Spinal cord (tissue), 10 donors: ENCODE data around the gene NAA40. TPM values are rescaled to one million over a fixed set of nuclear protein-coding genes. Genes with fewer than 3 reads are reported as not detected.
A peak's percentile ranks its signal among the peaks of the same experiment; 100 is the strongest.

Experiments
- DNase-seq, 6 donors: peaks; one replicate each; pipeline versions ENCODE4 v3.0.0 to v3.0.0-alpha.2; 2013 to 2015; ENCODE audit warnings: low spot score in 6 of 6, low read depth in 4 of 6
- H3K27ac ChIP-seq: one replicate; pipeline ENCODE4 v1.5.1; 2013; ENCODE audit warnings: low read depth, low read length, control low read depth
- H3K27me3 ChIP-seq: one replicate; pipeline ENCODE4 v1.6.1; 2013; ENCODE audit warnings: low read length; ENCODE audit not compliant: control insufficient read depth, insufficient read depth
- H3K36me3 ChIP-seq: one replicate; pipeline ENCODE4 v1.6.1; 2013; ENCODE audit warnings: low read length; ENCODE audit not compliant: control insufficient read depth, insufficient read depth
- H3K4me1 ChIP-seq: one replicate; pipeline ENCODE4 v1.6.1; 2013; ENCODE audit warnings: low read length; ENCODE audit not compliant: control insufficient read depth, insufficient read depth
- H3K4me3 ChIP-seq: one replicate; pipeline ENCODE4 v1.5.1; 2013; ENCODE audit warnings: low read depth, low read length, control low read depth
- H3K9me3 ChIP-seq: one replicate; pipeline ENCODE4 v1.6.1; 2013; ENCODE audit warnings: low read length; ENCODE audit not compliant: control insufficient read depth, insufficient read depth
- WGBS: methylation state at CpG from one replicate; pipeline ENCODE4 v1.1.5; 2013; ENCODE audit warnings: missing lambda C conversion rate; ENCODE audit not compliant: insufficient coverage; 5-methylcytosine and 5-hydroxymethylcytosine counted together
- polyA plus RNA-seq, 2 donors: library from polyadenylated mRNA; unstranded; fragments of 120-200 nt; gene quantifications; one replicate each; pipeline ENCODE4 v1.2.1, GENCODE V29; 2013; ENCODE audit not compliant: insufficient read length in 2 of 2
- total RNA-seq, 2 donors: library from RNA; depleted of rRNA in 1 of 2; stranded (reverse); fragments of 120-200 nt in 1 of 2; fragments of >200 nt in 1 of 2; gene quantifications; one replicate each; pipeline versions ENCODE4 v1.2.3 to v1.2.4, GENCODE V29; 2013 to 2014
- donor health status: healthy.

NAA40 gene
- total and polyA plus RNA-seq, 4 donors = 11.6 to 51.3 (median 29.4) TPM

GRCh38 chr11:63978551-63979239, 39.9 kb downstream of the NAA40 start:
- no peak for DNase-seq
- no peak overlapping the region for H3K27ac ChIP-seq
- no peaks in the 10 kb centered on the region for H3K27me3 ChIP-seq
- no peak overlapping the region for H3K4me3 ChIP-seq
- H3K36me3 ChIP-seq = peaks cover 46% of the 10 kb centered on the region
- peaks cover 34% of the 10 kb centered on the region for H3K4me1 ChIP-seq
- H3K9me3 ChIP-seq = no peaks in the 10 kb centered on the region
- WGBS = 62% methylated on average over 9 of the region's 10 CpGs

GRCh38 chr11:63979426-63979825, 40.6 kb downstream of the NAA40 start:
- DNase-seq = no peak
- Histone ChIP-seq H3K4me1 (peaks cover 29% of the 10 kb centered on the region), H3K27ac (no peak overlapping the region), H3K4me3 (no peak overlapping the region), H3K9me3 (no peaks in the 10 kb centered on the region), H3K36me3 (peaks cover 46% of the 10 kb centered on the region), H3K27me3 (no peaks in the 10 kb centered on the region)
- WGBS = 86% methylated on average over 5 of the region's 5 CpGs

GRCh38 chr11:63985812-63986155, 47.0 kb downstream of the NAA40 start:
- Histone ChIP-seq H3K27me3 (no peaks in the 10 kb centered on the region), H3K9me3 (no peaks in the 10 kb centered on the region), H3K4me1 (peaks cover 35% of the 10 kb centered on the region), H3K36me3 (peaks cover 40% of the 10 kb centered on the region), H3K27ac (peak overlapping the region; percentile 93), H3K4me3 (peak overlapping the region; percentile 93)
- DNase-seq = no peak
- under 1% methylated on average over 13 of the region's 18 CpGs for WGBS

DNA sequence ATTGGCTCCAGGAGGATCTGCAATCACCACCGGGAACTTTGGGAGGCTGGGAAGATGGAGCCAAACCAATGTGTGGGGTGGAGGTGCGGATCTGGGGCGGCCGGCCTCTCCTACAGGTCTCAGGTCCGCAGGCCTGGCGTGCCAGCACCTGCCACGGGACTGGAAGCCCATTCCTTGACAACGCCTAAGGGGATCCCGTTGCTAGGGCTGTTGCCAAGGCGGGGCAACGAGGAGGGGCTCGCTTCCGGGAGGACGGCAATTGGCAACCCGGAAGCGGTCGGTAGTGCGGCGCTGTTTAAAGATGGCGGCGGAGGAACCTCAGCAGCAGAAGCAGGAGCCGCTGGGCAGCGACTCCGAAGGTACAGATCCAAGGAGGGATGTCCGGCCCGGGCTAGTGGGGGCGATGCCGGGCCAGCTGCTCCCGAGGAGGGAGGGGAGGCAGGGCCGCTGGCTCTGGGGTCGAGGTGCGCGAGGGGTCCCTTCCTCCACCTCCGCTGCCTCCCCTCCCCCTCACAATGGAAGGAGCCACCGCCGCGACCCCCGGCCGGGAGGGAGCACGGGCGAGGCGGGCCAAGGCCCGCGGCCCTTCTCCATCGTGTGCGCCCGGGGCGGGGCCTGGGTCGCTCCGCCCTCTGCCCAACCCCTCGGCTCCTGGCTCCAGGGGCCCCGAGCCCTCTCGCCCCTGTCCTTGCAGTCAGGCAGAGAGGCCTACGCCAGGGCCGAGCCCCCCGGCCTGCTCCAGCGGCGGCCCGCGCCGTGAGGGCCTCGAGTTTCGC, 47.5 kb downstream of the NAA40 start, which contains the start of gene OTUB1:
OTUB1 (plus strand) TSS at position 283 of the 776 bp plus-strand sequence; CDS start at position 302, 19 bp downstream.
- peak within 1 kb of the TSS; percentile 93 for H3K4me3 ChIP-seq

DNA sequence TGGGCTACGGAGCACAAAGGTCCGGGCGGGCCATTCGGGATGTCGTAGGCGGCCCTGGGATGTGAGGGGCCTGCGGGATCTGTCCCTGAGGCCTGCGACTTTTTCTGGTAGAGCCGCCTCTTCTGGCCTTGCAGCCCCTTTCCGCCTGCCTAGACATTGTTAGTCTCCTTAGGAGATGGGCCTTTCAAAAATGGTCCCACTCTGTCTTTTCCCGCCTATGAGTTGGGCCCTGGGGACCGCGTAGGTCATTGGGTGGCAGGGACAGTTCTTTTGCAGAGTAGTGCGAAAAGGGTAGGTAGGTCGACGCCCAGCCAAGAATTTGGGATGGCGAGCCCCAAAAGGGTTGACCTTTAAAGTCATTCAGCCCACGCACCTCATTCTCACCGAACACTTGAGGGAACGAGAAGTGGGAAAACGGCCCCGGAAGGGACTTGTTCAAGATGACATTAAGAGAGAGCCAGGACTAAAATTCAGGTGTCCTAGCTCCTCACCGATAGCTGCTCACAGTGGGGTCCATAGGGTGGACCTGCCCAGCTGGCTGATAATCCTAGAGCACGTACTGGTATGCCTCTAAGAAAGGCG, 48.2 kb downstream of the NAA40 start:
- Histone ChIP-seq H3K9me3 (no peaks in the 10 kb centered on the region), H3K4me3 (peak overlapping the region; percentile 93), H3K4me1 (peaks cover 37% of the 10 kb centered on the region), H3K27me3 (no peaks in the 10 kb centered on the region), H3K27ac (no peak overlapping the region), H3K36me3 (peaks cover 52% of the 10 kb centered on the region)
- DNase-seq = no peak
- WGBS = 32% methylated on average over 22 of the region's 25 CpGs

More for the DNA sequence above, 47.5 kb downstream of the NAA40 start, which contains the start of gene OTUB1:
- no peaks in the 10 kb centered on the region for H3K9me3 ChIP-seq
- peaks cover 37% of the 10 kb centered on the region for H3K4me1 ChIP-seq
- peaks cover 46% of the 10 kb centered on the region for H3K36me3 ChIP-seq
- peak within 1 kb of the TSS; percentile 93 for H3K27ac ChIP-seq
- DNase-seq = peak in 5 of 6 donors; percentile 71 to 97 (median 84)
- WGBS = under 1% methylated on average over 58 of the region's 63 CpGs
- H3K27me3 ChIP-seq = no peaks in the 10 kb centered on the region

DNA sequence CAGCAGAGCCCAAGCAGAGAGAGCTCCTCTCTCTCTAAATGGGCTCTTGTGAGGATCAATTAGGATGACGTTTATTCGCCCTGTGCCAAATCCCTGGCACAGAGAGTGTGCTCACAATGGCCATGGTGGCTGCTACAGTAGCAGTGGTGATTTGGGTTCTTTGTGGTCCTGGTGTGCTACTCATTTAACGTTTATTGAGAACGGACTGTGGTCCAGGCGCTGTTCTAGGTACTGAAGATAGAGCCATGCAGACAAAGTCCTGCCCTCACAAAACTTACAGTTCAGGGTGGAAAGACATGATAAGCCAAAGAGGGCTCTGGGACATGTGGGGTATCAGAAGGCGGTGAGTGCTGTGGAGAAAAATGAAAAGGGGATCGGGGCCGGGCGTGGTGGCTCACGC, 52.8 kb downstream of the NAA40 start:
- peaks cover 20% of the 10 kb centered on the region for H3K4me1 ChIP-seq
- H3K4me3 ChIP-seq = no peak overlapping the region
- H3K9me3 ChIP-seq = no peaks in the 10 kb centered on the region
- H3K36me3 ChIP-seq = peaks cover 86% of the 10 kb centered on the region
- H3K27me3 ChIP-seq = no peaks in the 10 kb centered on the region
- no peak overlapping the region for H3K27ac ChIP-seq
- WGBS = 78% methylated on average over 9 of the region's 10 CpGs
- no peak for DNase-seq

DNA sequence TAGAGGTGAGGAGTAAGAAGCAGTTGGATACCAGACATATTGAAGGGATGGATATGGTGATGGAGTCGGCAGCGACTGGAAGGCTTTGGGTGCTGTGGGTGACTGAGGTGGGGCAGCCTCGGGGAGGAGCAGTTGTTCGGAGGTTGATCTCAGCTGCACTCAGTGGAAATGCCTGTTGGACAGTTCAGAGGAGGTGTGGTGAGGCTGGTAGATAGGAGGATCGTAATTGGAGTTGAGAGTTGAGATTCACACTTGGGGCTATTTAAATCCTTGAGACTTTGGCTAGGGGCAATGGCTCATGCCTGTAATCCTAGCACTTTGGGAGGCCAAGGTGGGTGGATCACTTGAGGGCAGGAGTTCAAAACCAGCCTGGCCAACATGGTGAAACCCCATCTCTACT, 54.3 kb downstream of the NAA40 start:
- Histone ChIP-seq H3K27ac (no peak overlapping the region), H3K4me3 (no peak overlapping the region), H3K27me3 (no peaks in the 10 kb centered on the region), H3K36me3 (peaks cover 96% of the 10 kb centered on the region), H3K9me3 (no peaks in the 10 kb centered on the region), H3K4me1 (peaks cover 10% of the 10 kb centered on the region)
- WGBS = 93% methylated on average over 5 of the region's 5 CpGs
- DNase-seq = no peak

GRCh38 chr11:63993993-63994392, 55.2 kb downstream of the NAA40 start:
- 82% methylated on average over 4 of the region's 6 CpGs for WGBS

DNA sequence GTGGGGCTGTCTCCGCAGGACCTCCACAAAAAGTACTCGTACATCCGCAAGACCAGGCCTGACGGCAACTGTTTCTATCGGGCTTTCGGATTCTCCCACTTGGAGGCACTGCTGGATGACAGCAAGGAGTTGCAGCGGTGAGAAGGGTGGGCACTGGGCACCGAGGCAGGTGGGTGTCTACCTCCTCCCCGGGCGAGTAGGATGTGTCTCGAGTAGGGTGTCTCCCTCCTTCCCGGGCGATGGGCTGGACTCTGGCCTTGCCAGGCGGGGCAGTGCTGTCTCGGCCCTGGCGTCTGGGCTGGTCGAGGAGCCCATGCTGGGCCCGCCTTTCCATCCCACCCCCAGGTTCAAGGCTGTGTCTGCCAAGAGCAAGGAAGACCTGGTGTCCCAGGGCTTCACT, 57.7 kb downstream of the NAA40 start:
- Histone ChIP-seq H3K36me3 (peaks cover 79% of the 10 kb centered on the region), H3K4me1 (peaks cover 36% of the 10 kb centered on the region), H3K27ac (no peak overlapping the region), H3K27me3 (peaks cover 10% of the 10 kb centered on the region), H3K4me3 (no peak overlapping the region), H3K9me3 (no peaks in the 10 kb centered on the region)
- WGBS = 92% methylated on average over 18 of the region's 18 CpGs
- DNase-seq = no peak

More at GRCh38 chr11:63993993-63994392, 55.2 kb downstream of the NAA40 start:
- H3K27me3 ChIP-seq = peaks cover 3% of the 10 kb centered on the region
- DNase-seq = no peak
- H3K27ac ChIP-seq = no peak overlapping the region
- no peaks in the 10 kb centered on the region for H3K9me3 ChIP-seq
- H3K4me1 ChIP-seq = peaks cover 16% of the 10 kb centered on the region
- no peak overlapping the region for H3K4me3 ChIP-seq
- peaks cover 96% of the 10 kb centered on the region for H3K36me3 ChIP-seq
